K562 (cell line): ENCODE data around the gene PLEKHG5. TPM values are rescaled to one million over a fixed set of nuclear protein-coding genes. Genes with fewer than 3 reads are reported as not detected.

Experiments used
- ATAC-seq: fragments of 200-7000 bp; cut with Tn5 transposase; 3 replicates; pipeline ENCODE4 v1.9.1; 2020; ENCODE audit warnings: moderate library complexity
- BruUV-seq: library from RNA; stranded (reverse); fragments of 400-500 nt; replicated peaks from 2 replicates; lab custom pipeline; 2021; lab: Mats Ljungman, UMichigan
- CTCF ChIA-PET: fragments of 300-600 bp; formaldehyde crosslinking; extraction: SDS; loops from one replicate; lab custom pipeline; 2021; ENCODE audit warnings: low intra/inter-chr PET ratio; lab: Yijun Ruan, JAX
- POLR2A ChIA-PET: fragments of 300-600, 350-650 bp; sonication (Branson Sonifier 250); formaldehyde crosslinking; extraction: SDS; loops from one replicate; lab custom pipeline; 2021; ENCODE audit warnings: antibody characterized with exemption, inconsistent platforms; lab: Yijun Ruan, JAX
- DNase-seq, 4 experiments: peaks; one replicate each; pipeline versions ENCODE4 v3.0.0 to v3.0.0-alpha.2; 2011 to 2018; ENCODE audit warnings: low spot score in 3 of 4, mixed read lengths in 3 of 4; ENCODE audit errors: extremely low read depth in 1 of 4
- FAIRE-seq: peaks from 2 replicates; lab custom pipeline; 2011; peaks lifted over from hg19 to GRCh38; lab: Jason Lieb, UNC
- H2AFZ ChIP-seq: 2 replicates; pipeline ENCODE4 v1.6.0; 2011; ENCODE audit warnings: low read depth, low read length, control low read depth, inconsistent platforms
- H3K27ac ChIP-seq: fragments of 200-600 bp; 3 replicates; pipeline ENCODE4 v1.8.0; 2011; ENCODE audit warnings: low read depth, mild to moderate bottlenecking, control low read depth, inconsistent platforms, low read length, moderate library complexity, mixed read lengths; ENCODE audit errors: extremely low read depth
- H3K27me3 ChIP-seq, 2 experiments: fragments of 300-600 bp in 1 of 2; 2 replicates in 1 of 2; 3 replicates in 1 of 2; pipeline versions ENCODE4 v1.6.0 to v1.8.0; 2011; ENCODE audit warnings: inconsistent platforms in 2 of 2, low read length in 2 of 2, mild to moderate bottlenecking in 1 of 2, mixed read lengths in 1 of 2, moderate library complexity in 1 of 2; ENCODE audit not compliant: control insufficient read depth in 2 of 2, insufficient read depth in 2 of 2
- H3K36me3 ChIP-seq: fragments of 300-600 bp; 3 replicates; pipeline ENCODE4 v1.8.0; 2011; ENCODE audit warnings: mild to moderate bottlenecking, low read length, inconsistent platforms; ENCODE audit not compliant: control insufficient read depth, insufficient read depth
- H3K4me1 ChIP-seq, 2 experiments: fragments of 200-600 bp in 1 of 2; replicated peaks in 1 of 2; 2 replicates in 1 of 2; 3 replicates in 1 of 2; pipeline versions ENCODE4 v1.5.1 to v1.8.0; 2011; ENCODE audit warnings: inconsistent platforms in 2 of 2, low read length in 2 of 2, mild to moderate bottlenecking in 1 of 2, mixed read lengths in 1 of 2, moderate library complexity in 1 of 2; ENCODE audit not compliant: control insufficient read depth in 2 of 2, insufficient read depth in 2 of 2
- H3K4me2 ChIP-seq: 2 replicates; pipeline ENCODE4 v1.6.1; 2011; ENCODE audit warnings: low read length, control low read depth, inconsistent platforms, mixed read lengths; ENCODE audit not compliant: insufficient read depth
- H3K4me3 ChIP-seq: fragments of 200-600 bp; sonication (generic), shearing (Covaris generic); 2 replicates; pipeline ENCODE4 v1.5.1; 2016; ENCODE audit warnings: control low read depth, inconsistent platforms
- H3K79me2 ChIP-seq: fragments of 200-600 bp; 3 replicates; pipeline ENCODE4 v1.8.0; 2011; ENCODE audit warnings: low read length, inconsistent platforms; ENCODE audit not compliant: control insufficient read depth, insufficient read depth
- H3K9ac ChIP-seq, 2 experiments: 2 replicates each; pipeline versions ENCODE4 v1.6.0 to v1.6.1; 2011; ENCODE audit warnings: low read depth in 2 of 2, low read length in 2 of 2, control low read depth in 1 of 2, inconsistent platforms in 1 of 2, mild to moderate bottlenecking in 1 of 2, mixed read lengths in 1 of 2; ENCODE audit not compliant: insufficient read depth in 1 of 2
- H3K9me1 ChIP-seq: one replicate; pipeline ENCODE4 v1.6.0; 2011; ENCODE audit warnings: inconsistent platforms, mild to moderate bottlenecking, low read length, moderate library complexity; ENCODE audit not compliant: control insufficient read depth, insufficient read depth
- H3K9me3 ChIP-seq: replicated peaks from 2 replicates; pipeline ENCODE4 v1.5.1; 2011; ENCODE audit warnings: low read depth, low read length, inconsistent platforms; ENCODE audit not compliant: control insufficient read depth, insufficient read depth
- H4K20me1 ChIP-seq: replicated peaks from 2 replicates; pipeline ENCODE4 v1.6.1; 2011; ENCODE audit warnings: low read length, inconsistent platforms, mixed read lengths; ENCODE audit not compliant: control insufficient read depth, insufficient read depth
- SMC3 ChIP-seq: conservative IDR thresholded peaks from 2 replicates; pipeline ENCODE4 v1.6.1; 2011; ENCODE audit warnings: low read depth, low read length, improper control_type of control experiment; ENCODE audit not compliant: insufficient read depth
- TEAD1 ChIP-seq, 2 experiments: fragments of 450-650 bp in 1 of 2; sonication (generic) in 1 of 2; formaldehyde crosslinking; IDR thresholded peaks; 2 replicates each; pipeline versions ENCODE4 v1.4.0 to v1.8.0; 2020 to 2022; ENCODE audit warnings: mild to moderate bottlenecking in 2 of 2, missing genetic modification reagents in 1 of 2
- VEZF1 ChIP-seq: fragments of 200-800 bp; sonication (Bioruptor generic); IDR thresholded peaks from 2 replicates; pipeline ENCODE4 v1.6.1; 2017; ENCODE audit warnings: missing genetic modification characterization, missing compliant biosample characterization
- ZNF133 ChIP-seq: fragments of 250-450 bp; sonication (Bioruptor Pico); IDR thresholded peaks from 2 replicates; pipeline ENCODE4 v1.4.0; 2020; ENCODE audit warnings: mild to moderate bottlenecking
- ZNF197 ChIP-seq: fragments of 200-800 bp; sonication (Bioruptor generic); IDR thresholded peaks from 2 replicates; pipeline ENCODE4 v1.6.1; 2016; ENCODE audit warnings: low read depth, missing genetic modification characterization, missing compliant biosample characterization
- ZNF764 ChIP-seq: fragments of 250-450 bp; sonication (Bioruptor Pico); IDR thresholded peaks from 2 replicates; pipeline ENCODE4 v1.4.0; 2020; ENCODE audit warnings: low read depth, mild to moderate bottlenecking, moderate library complexity
- WGBS: fragments of 100-300 bp; shearing (Covaris generic); methylation state at CpG from one replicate; pipeline ENCODE4 v1.1.6; 2016; ENCODE audit warnings: low coverage, mixed read lengths; ENCODE audit not compliant: insufficient coverage; ENCODE audit errors: missing lambda C conversion rate; 5-methylcytosine and 5-hydroxymethylcytosine counted together
- in situ Hi-C: fragments of 300-500 bp; cut with MboI; formaldehyde crosslinking; loops from 4 replicates; pipeline ENCODE4 v1.15.0; 2018; ENCODE audit warnings: inconsistent platforms, mixed read lengths
- intact Hi-C: fragments of 100-400 bp; cut with micrococcal nuclease; formaldehyde crosslinking; loops from 2 replicates; pipeline ENCODE4 v1.14.2; 2022
- polyA plus RNA-seq, 8 experiments: library from polyadenylated mRNA; depleted of rRNA in 4 of 8; stranded (reverse) in 5 of 8; unstranded in 3 of 8; fragments of >200 nt; fragmentation: Nextera tagmentation in 2 of 8; fragmentation: Illumina TruSeq in 1 of 8; extraction: Ambion mirVana in 2 of 8; extraction: Trizol in 1 of 8; gene quantifications; 2 replicates each; pipeline versions ENCODE4 v1.2.1 to v1.2.3, GENCODE V29; 2011 to 2014; ENCODE audit warnings: inconsistent platforms in 1 of 8, missing spikeins in 1 of 8
- total RNA-seq, 7 experiments: library from RNA; depleted of rRNA in 6 of 7; stranded (reverse); fragments of >200 nt in 6 of 7; fragmentation: Illumina TruSeq in 2 of 7; extraction: Trizol in 2 of 7; gene quantifications; 2 replicates each; pipeline versions ENCODE4 v1.2.1 to v1.2.3, GENCODE V29; 2011 to 2021; ENCODE audit warnings: low replicate concordance in 1 of 7

Gene PLEKHG5
- total and polyA plus RNA-seq, 9 of the 15 experiments (the other 6 are each of a cell fraction or from before 2014, with no cell fraction given) = 0.04 to 0.29 (median 0.09) TPM; not detected in 3

- no peak for TF ChIP-seq ZNF197 (CRISPR knock-in tag)
- TF ChIP-seq TEAD1 (CRISPR knock-in tag; IDR thresholded peaks at IDR 0.05) = no peak
- TF ChIP-seq ZNF764 (CRISPR knock-in tag) = no peak
- TF ChIP-seq SMC3 = no peak
Measured at GRCh38 chr1:6495540-6496364, 4.3 kb upstream of the PLEKHG5 start (continued).

- CTCF ChIA-PET = no interaction called here
- Histone ChIP-seq H3K79me2 (no peaks in the 10 kb centered on the region), H3K36me3 (no peaks in the 10 kb centered on the region), H3K9ac (peak overlapping the region in 1 of 2 experiments; percentile 32; a peak in 1 of 4 replicates), H3K9me1 (peaks cover 3% of the 10 kb centered on the region), H3K27me3 (peaks cover 31 to 68% of the 10 kb centered on the region in 2 experiments; a peak in 4 of 5 replicates), H2AFZ (no peak overlapping the region), H3K27ac (no peak overlapping the region), H4K20me1 (peaks cover 35% of the 10 kb centered on the region), H3K4me3 (no peak overlapping the region), H3K4me1 (peaks cover 3 to 39% of the 10 kb centered on the region in 2 experiments; a peak in 2 of 5 replicates), H3K9me3 (no peaks in the 10 kb centered on the region), H3K4me2 (no peak overlapping the region)
- POLR2A ChIA-PET = interaction anchor here (0.6 to 1.6 kb wide), 4 partner anchors 10 to 62 kb away, joined by 3 to 8 read pairs (median 4); no protein-coding TSS in a partner anchor
- intact Hi-C loops = no loop called here
- no TSS peak for BruUV-seq
- in situ Hi-C loops = loop anchor here (10.0 to 25.0 kb wide), 2 partner anchors 140 to 717 kb away; no protein-coding TSS in a partner anchor
- WGBS = 3% methylated on average over 12 of the region's 13 CpGs
- TF ChIP-seq ZNF133 (CRISPR knock-in tag) (no peak), VEZF1 (CRISPR knock-in tag) (0 out of 2 replicates have a peak, but pooled peaks have one; percentile 21)
- ATAC-seq (no peak), FAIRE-seq (no peak), DNase-seq (no peak)
Measured at GRCh38 chr1:6495041-6495441, 3.6 kb upstream of the PLEKHG5 start.
